ENCODE data around the gene TRIM16.
"Not testable (repeated sequence)": the region's sequence is repeated elsewhere in the genome, so short reads cannot be mapped to it uniquely, and the experiment has no call there.

GRCh38 chr17:15704239-15704638 lies 20.1 kb upstream of the TRIM16 start:
- TF ChIP-seq POLR2AphosphoS5, POLR2A (IDR thresholded peaks at IDR 0.05): not testable (repeated sequence)

All from breast epithelium (tissue), 3 donors.